ACC112 (cell line): Measurements from ENCODE around the gene PDLIM1.

Source experiments
- H2AFZ ChIP-seq: fragments of 200-600 bp; sonication (generic); one replicate; pipeline ENCODE4 v1.6.0; 2017; ENCODE audit warnings: antibody characterized with exemption, low read length; ENCODE audit not compliant: unreplicated experiment
- H3K27ac ChIP-seq: fragments of 200-600 bp; sonication (generic); 2 replicates; pipeline ENCODE4 v1.5.1; 2014; ENCODE audit warnings: low read depth, mild to moderate bottlenecking, antibody characterized with exemption, low read length, moderate library complexity
- H3K27me3 ChIP-seq: fragments of 200-600 bp; sonication (generic); 2 replicates; pipeline ENCODE4 v1.6.1; 2014; ENCODE audit warnings: mild to moderate bottlenecking, antibody characterized with exemption, low read length, moderate library complexity, mixed read lengths; ENCODE audit not compliant: insufficient read depth
- H3K36me3 ChIP-seq: fragments of 200-600 bp; sonication (generic); 2 replicates; pipeline ENCODE4 v1.6.1; 2016; ENCODE audit warnings: mild to moderate bottlenecking, antibody characterized with exemption, low read length, moderate library complexity, mixed read lengths; ENCODE audit not compliant: insufficient read depth
- H3K4me1 ChIP-seq: fragments of 200-600 bp; sonication (generic); one replicate; pipeline ENCODE4 v1.6.1; 2016; ENCODE audit warnings: low read length, mixed read lengths; ENCODE audit not compliant: insufficient read depth, unreplicated experiment, control insufficient read depth
- H3K4me3 ChIP-seq: fragments of 200-600 bp; sonication (generic); 2 replicates; pipeline ENCODE4 v1.5.1; 2014; ENCODE audit warnings: mild to moderate bottlenecking, low read depth, low read length
- H3K79me2 ChIP-seq: fragments of 200-600 bp; sonication (generic); one replicate; pipeline ENCODE4 v1.6.0; 2016; ENCODE audit warnings: low read length; ENCODE audit not compliant: control insufficient read depth, unreplicated experiment, insufficient read depth

PDLIM1 gene

DNA sequence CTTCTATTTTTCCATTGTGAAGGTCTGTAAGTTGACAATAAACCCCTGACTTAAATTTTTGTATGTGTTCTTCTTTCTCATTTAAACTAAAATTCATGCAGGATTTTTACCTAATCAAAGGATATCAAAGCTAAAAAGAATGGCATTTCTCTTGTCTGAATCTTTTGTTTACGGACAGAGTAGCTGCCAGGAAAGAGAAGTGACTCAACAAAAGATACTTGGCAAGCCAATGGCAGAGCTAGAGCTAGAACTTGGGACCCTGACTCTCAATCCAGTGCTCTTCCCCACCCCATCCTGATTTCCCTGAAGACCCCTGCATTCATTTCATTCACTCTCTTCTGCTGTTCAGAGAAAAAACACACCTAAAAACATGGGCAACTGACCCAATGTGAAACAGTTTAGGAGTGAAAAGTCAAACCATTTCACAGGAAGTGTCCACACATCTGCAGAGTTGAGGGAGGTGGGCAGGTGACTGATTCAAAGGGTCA lies 40.2 kb upstream of the PDLIM1 start:
- Histone ChIP-seq H3K27me3 (0 out of 2 replicates have a peak, but pooled peaks cover 3% of the 10 kb centered on the region), H3K36me3 (no peaks in the 10 kb centered on the region), H2AFZ (no peak overlapping the region), H3K4me3 (no peak overlapping the region), H3K27ac (no peak overlapping the region), H3K79me2 (no peaks in the 10 kb centered on the region), H3K4me1 (peaks cover 26% of the 10 kb centered on the region)

DNA sequence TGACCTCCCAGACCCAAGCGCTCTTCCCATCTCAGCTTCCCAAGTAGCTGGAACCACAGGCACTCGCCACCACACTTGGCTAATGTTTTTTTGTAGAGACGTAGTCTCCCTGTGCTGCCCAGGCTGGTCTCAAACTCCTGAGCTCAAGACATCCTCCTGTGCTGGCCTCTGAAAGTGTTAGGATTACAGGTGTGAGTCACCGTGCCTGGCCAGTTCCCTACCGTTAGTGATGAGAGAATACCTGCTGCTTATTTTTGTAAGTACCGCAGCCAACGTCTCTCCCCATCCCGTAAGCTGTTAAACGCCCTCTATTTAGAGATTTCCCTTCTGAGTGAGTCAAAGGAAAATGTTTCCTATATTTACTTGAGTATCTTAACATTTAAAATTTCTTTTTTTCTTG lies 38.5 kb upstream of the PDLIM1 start:
- H3K27me3 ChIP-seq = 0 out of 2 replicates have a peak, but pooled peaks cover 5% of the 10 kb centered on the region
- no peak overlapping the region for H3K4me3 ChIP-seq
- no peak overlapping the region for H3K27ac ChIP-seq
- peaks cover 13% of the 10 kb centered on the region for H3K4me1 ChIP-seq
- no peaks in the 10 kb centered on the region for H3K79me2 ChIP-seq
- H3K36me3 ChIP-seq = no peaks in the 10 kb centered on the region
- H2AFZ ChIP-seq = no peak overlapping the region

- Histone ChIP-seq H3K36me3 (no peaks in the 10 kb centered on the region), H3K4me3 (no peak overlapping the region), H3K79me2 (no peaks in the 10 kb centered on the region), H3K4me1 (peaks cover 7% of the 10 kb centered on the region), H3K27ac (no peak overlapping the region), H2AFZ (no peak overlapping the region), H3K27me3 (0 out of 2 replicates have a peak, but pooled peaks cover 5% of the 10 kb centered on the region)
Observed at GRCh38 chr10:95328013-95328412, 37.2 kb upstream of the PDLIM1 start.

- Histone ChIP-seq H2AFZ (no peak overlapping the region), H3K4me1 (peaks cover 7% of the 10 kb centered on the region), H3K79me2 (no peaks in the 10 kb centered on the region), H3K4me3 (no peak overlapping the region), H3K27ac (no peak overlapping the region), H3K36me3 (no peaks in the 10 kb centered on the region), H3K27me3 (0 out of 2 replicates have a peak, but pooled peaks cover 5% of the 10 kb centered on the region)
Observed at GRCh38 chr10:95327367-95327766, 36.6 kb upstream of the PDLIM1 start.

GRCh38 chr10:95326396-95326795 lies 35.6 kb upstream of the PDLIM1 start:
- Histone ChIP-seq H3K36me3 (no peaks in the 10 kb centered on the region), H3K4me1 (peaks cover 7% of the 10 kb centered on the region), H3K4me3 (no peak overlapping the region), H2AFZ (no peak overlapping the region), H3K79me2 (no peaks in the 10 kb centered on the region), H3K27me3 (0 out of 2 replicates have a peak, but pooled peaks cover 5% of the 10 kb centered on the region), H3K27ac (no peak overlapping the region)

GRCh38 chr10:95325863-95326262 lies 35.1 kb upstream of the PDLIM1 start:
- Histone ChIP-seq H3K27me3 (0 out of 2 replicates have a peak, but pooled peaks cover 5% of the 10 kb centered on the region), H3K4me1 (peaks cover 4% of the 10 kb centered on the region), H3K36me3 (no peaks in the 10 kb centered on the region), H3K4me3 (no peak overlapping the region), H3K27ac (no peak overlapping the region), H2AFZ (no peak overlapping the region), H3K79me2 (no peaks in the 10 kb centered on the region)

- Histone ChIP-seq H3K36me3 (no peaks in the 10 kb centered on the region), H3K4me3 (no peak overlapping the region), H3K79me2 (no peaks in the 10 kb centered on the region), H3K27ac (no peak overlapping the region), H3K4me1 (no peaks in the 10 kb centered on the region), H2AFZ (no peak overlapping the region), H3K27me3 (0 out of 2 replicates have a peak, but pooled peaks cover 5% of the 10 kb centered on the region)
Observed at GRCh38 chr10:95324436-95325268, 33.8 kb upstream of the PDLIM1 start.

DNA sequence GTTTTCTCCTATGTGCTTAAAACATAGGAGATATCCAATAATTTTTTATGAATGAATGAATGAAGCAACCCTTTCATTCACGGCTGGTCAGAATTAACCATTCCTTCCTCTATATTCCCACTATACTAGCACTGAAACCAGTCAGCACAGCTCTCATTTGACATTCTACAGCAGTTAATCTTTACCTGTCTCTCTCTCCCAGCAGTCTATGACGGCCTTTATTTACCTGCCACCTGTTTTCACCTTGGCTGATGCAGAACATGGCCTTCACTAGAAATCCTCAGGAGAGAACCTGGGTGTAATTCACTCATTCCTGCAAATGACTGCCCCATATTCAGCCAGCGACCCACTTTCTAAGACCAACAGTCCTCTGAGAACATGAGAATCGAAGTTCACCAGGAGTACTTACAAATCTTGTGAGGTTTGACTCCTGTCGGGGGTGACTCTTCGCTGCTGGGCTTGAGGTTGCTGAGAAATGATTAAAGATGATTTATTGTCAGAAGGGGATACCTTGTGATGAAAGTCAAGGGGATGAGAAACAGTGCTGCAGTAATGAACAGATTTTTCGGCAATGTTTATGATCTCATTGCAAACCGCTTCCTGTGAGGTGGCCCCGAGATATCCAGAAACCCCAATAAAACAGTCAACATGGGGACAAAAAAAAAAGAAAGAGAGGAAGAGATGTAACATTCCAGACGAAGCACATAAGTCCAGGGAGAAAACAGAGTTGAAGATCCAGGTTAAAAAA lies 30.9 kb upstream of the PDLIM1 start:
- Histone ChIP-seq H3K79me2 (no peaks in the 10 kb centered on the region), H3K4me1 (no peaks in the 10 kb centered on the region), H3K36me3 (no peaks in the 10 kb centered on the region)

DNA sequence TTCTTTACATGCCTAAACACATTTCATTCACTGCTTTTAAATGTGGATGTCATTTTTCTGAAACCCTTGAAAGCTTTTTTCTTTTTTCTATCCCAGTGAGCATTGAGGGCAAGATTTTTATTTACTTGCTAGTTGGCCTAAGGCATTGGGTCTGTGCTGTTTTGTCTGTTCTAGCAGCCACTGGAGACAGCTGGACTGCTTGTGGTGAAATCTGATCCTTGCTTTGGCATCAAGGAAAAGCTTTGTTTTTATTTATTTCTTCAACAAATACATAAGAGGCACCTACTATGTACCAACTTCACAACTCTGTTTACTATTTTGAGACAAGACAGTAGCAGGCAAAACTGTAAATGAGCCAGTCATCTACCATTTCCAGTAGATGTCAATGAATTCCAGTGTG lies 28.4 kb upstream of the PDLIM1 start:
- Histone ChIP-seq H3K27me3 (no peaks in the 10 kb centered on the region), H3K4me1 (no peaks in the 10 kb centered on the region), H3K27ac (no peak overlapping the region), H3K4me3 (no peak overlapping the region), H3K36me3 (no peaks in the 10 kb centered on the region), H2AFZ (no peak overlapping the region), H3K79me2 (no peaks in the 10 kb centered on the region)

More for the DNA sequence above, 30.9 kb upstream of the PDLIM1 start:
- no peak overlapping the region for H2AFZ ChIP-seq
- no peak overlapping the region for H3K27ac ChIP-seq
- no peak overlapping the region for H3K4me3 ChIP-seq
- H3K27me3 ChIP-seq = 0 out of 2 replicates have a peak, but pooled peaks cover 5% of the 10 kb centered on the region

- H3K79me2 ChIP-seq = no peaks in the 10 kb centered on the region
- H2AFZ ChIP-seq = no peak overlapping the region
- H3K4me3 ChIP-seq = no peak overlapping the region
- no peaks in the 10 kb centered on the region for H3K36me3 ChIP-seq
- no peak overlapping the region for H3K27ac ChIP-seq
- no peaks in the 10 kb centered on the region for H3K27me3 ChIP-seq
- no peaks in the 10 kb centered on the region for H3K4me1 ChIP-seq
Observed at GRCh38 chr10:95315509-95315908, 24.7 kb upstream of the PDLIM1 start.
